GM18907 (cell line): ENCODE results near the gene ANKRD35.
A peak's percentile ranks its signal among the peaks of the same experiment; 100 is the strongest.

ENCODE experiments used
- ATAC-seq: cut with Tn5 transposase; IDR thresholded peaks from one replicate; pipeline ENCODE4 v1.9.1; 2021; ENCODE audit warnings: mild to moderate bottlenecking, moderate library complexity; ENCODE audit not compliant: unreplicated experiment

Gene ANKRD35

DNA sequence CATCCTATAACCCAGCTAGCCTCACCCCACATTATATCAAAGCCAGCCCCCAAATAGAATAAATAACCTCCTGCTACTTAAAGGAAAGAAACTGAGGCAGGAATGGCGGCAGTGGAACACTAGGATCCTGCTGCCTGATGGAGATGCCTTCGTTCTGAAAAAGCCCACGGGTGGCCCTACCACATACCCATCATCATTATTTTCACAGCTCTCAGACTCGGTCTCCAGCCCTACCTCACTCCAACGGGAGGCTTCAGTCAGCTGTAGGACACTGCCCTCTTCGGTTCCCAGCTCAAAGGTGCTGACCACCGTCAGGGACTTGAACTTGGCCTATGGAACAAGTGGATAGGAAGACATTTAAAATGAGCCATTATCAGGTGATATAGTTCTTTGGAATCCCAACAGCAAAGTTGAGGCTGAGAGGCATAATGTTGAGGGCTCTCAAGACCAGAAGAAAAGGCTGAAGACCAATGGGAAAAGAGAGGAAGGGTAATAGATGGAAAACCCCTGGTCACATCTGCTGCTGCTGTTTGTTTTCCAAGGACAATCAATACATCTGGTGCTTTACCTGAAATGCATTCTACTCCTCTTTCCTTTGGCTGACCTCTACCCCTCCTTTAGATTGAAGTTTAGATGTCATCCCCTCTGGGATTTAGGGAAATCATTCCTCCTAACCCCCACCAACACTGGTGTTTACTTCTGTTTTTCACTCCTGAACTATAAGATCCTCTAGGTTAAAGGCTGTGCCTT lies 7.8 kb upstream of the ANKRD35 start:
- ATAC-seq, result no peak

DNA sequence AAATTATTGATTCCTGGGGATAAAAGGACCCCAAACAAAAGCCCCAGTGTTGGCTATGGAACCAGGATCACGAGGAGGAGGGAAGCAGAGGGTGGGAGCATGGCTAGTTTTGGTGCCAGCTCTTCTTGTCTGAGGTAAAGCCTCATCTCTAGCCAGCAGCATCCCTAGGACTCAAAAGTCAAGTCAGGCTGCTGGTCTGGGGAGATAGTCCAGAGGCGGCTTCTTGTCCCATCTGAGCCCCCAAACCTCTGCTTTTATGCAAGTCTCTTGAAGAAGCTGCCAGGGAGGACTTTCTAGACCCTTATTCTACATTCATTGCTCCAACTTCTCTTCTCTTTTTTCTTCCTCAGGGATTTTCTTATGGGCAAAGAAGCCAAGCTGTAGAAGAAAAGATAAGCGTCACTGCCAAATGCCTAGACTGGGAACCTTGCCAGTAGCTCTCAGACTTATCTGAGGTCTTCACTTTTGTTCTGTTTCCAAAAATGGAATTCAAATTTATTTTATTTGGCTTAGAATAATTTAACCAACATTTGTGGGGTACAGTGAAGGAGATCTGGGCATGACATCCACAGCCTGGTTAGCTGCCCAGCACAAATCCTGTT lies 6.9 kb upstream of the ANKRD35 start:
- ATAC-seq, result no peak

DNA sequence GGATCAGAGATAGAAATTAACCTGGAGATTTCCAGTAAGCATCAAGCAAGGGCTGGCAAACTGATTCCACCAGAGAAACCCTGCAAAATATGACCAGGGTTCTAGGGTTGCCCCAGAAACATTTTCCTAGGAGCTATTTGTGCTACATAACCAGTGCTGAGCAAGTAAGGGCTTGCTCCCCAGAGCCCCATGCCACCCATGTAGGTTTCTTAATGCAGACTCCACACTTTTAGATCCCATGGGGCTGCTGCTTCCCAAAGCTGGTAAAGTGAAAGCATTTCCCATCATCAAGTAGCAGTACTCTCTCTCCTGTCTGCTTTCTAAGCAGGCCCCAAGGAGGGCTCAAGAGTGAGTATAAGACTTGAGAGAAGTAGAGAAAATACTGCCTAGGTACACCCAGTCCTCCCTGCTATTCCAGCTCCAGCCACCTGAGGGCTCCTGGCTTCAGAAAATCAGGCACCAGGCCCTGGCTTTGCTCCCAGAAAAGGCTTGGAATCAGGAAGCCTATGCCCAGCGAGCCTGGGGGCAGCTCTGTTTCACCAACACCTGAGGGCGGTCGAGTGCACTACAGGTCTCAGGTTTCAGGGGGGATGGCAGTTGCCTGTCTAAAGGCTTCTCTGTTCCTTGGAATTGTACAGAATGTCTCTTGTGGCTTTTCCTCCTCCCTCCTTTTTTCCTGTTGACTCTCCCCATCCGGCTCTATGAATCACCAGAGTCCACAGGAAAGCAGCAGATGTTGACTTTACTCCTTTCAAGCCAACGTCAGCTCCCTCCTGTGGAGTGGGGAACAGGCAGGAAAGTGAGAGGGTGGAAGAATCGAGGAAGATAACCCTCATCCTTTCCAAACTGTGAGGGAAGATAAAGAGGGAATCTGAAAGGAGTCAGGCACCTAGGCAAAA lies 6.2 kb upstream of the ANKRD35 start:
- ATAC-seq, result no peak

DNA sequence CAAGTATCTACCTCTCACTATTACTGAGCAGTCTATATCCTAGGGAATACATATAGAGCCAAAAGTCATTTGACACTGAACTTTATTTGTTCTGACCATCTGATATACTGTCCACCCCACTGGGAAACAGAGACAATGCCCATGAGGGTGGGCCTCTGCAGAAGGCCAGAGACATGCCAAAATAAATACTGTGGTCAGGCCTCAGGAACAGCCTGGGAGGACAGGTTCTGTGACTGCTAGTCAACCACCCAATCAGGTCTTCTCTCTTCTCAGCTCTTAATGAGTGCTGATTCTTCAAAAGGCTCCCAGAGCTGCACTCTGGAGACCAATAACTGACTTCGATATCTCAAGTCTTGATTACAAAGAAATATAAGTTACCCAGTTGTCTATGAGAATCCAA lies 5.5 kb upstream of the ANKRD35 start:
- no peak for ATAC-seq

DNA sequence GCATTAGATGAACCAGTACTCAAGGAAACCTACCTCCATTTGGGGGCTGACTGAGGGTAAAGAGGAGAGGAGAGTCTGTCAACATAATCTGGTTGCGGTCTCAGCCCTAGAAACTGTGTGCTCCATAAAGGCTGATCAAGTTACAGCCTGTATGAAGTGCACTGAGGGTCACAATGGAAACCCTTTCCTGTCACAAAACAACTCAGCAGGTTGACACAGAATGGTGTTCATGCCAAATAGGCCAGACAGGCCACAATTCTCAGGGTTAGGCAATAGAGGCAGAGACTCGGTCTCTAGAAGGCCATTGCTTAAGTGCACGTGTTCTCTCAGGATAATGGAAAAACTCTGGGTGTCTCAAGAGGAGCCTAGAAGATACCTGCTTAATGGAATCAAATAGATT lies 4.1 kb upstream of the ANKRD35 start:
- no peak for ATAC-seq

DNA sequence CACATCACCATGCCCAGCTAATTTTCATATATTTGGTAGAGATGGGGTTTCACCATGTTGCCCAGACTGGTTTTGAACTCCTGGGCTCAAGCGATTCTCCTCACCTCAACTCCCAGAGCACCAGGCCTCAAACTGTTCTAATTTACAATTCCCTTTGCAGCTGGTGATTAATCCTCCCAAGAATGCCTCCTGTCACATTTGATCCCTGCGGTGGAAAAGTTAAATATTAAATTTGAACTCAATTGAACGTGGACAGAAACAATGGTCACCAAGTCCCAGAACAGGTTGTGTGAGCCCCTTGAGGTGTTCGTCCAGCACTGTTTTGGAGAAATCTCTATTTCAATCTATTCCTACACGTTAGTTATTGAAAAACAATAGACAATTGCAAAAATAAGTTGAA lies 2.0 kb upstream of the ANKRD35 start:
- no peak for ATAC-seq

DNA sequence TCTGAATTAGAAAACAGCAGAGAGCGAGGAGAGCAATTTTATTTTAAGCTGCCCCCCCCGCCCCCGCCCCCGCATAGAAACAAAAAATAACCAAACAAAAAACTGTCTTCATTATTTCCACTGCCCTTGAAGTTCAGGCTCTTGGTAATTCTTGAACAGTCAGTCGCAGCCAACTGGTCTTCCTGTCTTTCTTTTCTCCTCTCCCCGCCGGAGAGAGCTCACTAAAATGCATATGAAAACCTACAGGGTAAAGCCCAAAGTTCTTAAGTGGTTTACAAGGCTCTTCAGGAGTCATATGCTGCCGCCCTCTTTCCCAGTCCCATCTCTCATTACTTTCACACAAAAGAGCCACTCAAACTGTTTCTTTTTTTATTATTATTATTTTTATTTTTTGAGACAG lies 1.1 kb upstream of the ANKRD35 start:
- ATAC-seq, result no peak

DNA sequence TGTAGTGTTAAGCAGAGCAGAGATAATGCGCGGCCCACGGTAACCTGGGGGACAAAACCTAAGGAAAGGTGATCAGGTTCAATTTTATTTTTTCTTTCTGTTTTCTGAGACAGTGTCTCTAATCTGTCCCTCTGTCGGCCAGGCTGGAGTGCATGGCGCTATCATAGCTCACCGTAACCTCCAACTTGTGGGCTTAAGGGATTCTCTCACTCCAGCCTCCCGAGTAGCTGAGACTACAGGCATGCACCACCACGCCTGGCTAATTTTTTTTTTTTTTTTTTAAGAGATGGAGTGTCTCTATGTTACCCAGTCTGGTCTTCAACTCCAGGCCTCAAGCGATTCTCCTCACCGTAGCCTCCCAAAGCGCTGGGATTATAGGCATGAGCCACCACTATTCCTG lies 724 bp upstream of the ANKRD35 start:
- ATAC-seq, result no peak

DNA sequence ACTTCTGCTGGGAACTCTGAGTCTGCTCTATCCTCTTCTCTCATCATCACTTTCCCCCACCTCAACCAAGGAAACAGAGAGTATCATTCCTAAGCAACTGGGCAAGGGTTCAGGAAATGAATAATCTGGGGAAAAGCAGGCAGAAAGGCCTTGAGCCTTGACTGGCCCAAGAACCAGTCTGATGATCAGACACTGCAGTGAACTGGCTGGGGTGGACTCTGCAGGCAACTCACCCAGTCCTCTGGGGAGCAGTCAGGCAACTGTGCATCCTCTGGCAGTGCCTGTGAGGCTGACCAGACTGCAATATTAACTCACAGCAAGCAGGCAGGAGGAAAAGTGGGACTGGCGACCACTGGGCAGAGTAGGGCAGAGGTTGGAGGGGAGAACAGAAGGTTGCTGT lies 991 bp downstream of the ANKRD35 start:
- ATAC-seq, result no peak

DNA sequence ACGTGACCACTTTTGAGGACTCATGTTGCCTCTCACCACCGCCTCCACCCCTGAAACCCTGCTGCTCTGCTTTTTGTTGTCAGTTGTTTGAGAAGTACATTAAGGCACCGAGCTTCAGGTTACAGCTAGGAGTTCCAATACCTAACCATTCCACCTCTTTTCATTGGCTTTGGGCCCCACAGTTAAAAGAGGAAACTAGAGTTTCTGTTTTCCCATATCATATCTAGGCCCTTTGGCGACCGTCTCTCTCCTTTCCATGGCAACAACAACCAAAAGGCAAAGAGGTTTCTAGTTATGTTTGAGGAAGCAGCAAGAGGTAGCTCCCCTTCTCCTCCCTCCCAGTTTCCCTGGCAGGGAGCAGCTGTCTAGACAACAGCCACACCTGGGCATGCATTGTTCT lies 5.9 kb downstream of the ANKRD35 start:
- ATAC-seq, result no peak

DNA sequence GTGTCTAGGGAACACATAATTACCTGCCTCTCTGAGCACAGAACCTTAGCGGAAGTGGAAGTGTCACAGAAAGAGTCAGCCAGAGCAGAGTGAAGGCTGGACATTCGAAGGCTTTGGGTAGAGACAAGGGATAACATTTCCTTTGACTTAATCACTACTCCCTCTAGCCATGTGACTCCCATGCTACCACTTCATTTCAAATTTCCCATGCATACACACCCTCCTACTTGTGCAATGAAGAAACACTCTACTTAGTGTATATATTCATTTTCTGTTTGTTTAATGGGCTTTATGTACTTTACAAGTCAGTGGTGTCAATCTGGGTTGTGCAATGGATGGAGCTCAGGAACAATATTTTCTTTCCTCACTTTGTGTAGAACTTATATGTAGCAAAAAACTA lies 6.9 kb downstream of the ANKRD35 start:
- ATAC-seq, result no peak

DNA sequence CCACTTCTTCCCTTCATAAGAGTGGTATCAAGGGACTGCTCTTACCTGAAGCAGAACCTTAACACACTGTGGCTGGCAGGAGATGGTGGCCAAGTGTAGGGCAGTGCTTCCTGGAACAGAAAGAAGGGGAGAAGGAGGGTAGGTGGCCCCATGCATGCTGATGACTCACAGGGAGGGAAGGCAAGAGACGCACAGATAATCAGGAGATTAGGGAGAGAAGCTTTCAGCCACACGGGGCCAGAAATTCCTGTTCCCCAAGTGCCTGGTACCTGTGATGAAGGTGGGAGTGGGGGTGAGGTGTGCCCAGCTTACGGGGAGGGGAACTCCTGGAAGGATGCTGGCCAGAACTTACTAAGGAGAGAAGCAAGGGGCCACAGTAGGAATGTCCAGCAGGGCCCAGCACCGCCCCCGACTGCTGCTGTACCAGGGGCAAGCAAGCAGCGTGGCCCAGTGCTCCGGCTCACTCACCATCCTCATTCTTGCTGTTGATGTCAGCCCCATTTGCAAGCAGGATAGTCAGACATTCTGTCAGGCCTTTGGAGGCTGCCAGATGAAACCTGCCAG lies 7.7 kb downstream of the ANKRD35 start:
- no peak for ATAC-seq

DNA sequence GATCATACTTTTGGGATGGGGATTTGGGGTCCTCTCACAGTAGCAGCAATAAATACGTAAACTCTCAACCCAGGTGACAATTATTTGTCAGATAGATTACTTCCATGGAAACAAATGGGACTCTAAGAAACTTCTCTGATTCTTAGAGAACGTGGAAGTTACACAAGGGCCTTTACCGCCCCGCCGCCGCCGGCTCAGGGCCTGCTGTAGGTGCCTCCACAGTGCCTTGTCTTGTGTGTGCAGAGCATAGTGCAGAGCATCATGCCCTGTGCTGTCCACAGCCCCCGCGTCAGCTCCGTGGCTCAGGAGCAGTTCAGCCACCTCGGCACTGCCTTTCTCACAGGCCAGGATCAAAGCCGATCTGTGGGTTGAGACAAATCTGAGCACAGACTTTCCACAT lies 11.0 kb downstream of the ANKRD35 start:
- ATAC-seq, result no peak

DNA sequence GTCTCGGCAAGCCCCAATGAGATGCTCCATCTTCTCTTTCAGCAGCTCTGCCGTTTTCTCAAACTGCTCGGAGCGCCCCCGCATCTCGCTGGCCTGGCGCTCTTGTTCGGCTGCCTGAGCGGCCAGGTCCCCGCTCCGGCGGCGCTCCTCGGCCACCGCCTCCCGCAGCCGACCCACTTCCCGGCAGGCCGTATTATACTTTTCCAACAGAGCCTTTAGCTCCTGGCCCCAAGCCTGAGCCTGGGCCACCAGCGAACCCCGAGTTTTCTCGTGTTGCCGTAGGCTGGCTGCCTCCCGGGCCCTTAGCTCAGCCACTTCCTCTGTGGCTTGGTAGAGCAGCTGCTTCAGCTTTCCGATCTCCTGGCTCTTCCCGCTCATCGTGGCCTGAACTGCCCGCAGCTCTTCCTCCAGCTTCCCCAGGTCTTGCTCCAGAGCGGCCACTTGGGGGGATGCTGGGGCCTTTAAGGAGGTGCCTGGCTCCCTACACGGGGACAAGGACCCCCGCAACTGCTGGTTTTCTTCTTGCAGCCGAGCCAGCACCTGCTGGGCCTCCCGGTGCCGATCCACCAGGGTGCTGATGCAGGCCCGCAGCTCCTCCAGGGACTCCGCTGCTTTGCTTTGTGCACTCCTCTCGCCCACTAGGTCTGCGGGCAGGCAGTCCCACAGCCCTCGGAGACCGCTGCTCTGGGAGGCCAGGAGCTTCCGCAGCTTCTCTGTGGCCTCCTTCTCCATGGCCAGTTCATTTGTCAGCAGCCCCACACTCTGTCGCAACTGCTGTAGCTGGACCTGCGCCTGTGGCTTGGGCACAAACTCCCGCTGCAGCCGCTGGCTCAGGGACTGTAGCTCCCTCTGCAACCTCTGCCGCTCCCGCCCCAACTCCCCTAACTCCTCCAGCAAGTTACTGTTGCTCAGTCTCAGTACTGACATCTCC lies 13.4 kb downstream of the ANKRD35 start:
- peak; percentile 56 for ATAC-seq

DNA sequence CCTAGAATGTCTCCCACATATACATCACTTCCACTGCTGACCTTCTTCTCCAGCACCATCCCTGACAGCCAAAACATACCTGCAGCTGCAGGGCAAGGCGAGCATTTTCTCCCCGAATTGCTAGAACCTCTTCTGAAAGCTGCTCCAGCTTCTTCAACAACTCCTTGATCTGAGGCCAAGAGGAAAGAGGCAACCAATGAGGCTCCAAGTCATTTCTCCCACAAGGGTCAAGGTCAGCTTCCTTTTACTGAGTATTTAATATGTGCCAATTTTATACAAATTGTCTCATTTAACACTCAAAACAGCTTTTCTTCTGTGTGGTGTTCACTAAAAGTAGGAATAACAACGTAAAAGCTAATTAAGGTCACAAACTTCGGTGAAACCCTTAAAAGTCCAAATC lies 17.4 kb downstream of the ANKRD35 start:
- no peak for ATAC-seq

DNA sequence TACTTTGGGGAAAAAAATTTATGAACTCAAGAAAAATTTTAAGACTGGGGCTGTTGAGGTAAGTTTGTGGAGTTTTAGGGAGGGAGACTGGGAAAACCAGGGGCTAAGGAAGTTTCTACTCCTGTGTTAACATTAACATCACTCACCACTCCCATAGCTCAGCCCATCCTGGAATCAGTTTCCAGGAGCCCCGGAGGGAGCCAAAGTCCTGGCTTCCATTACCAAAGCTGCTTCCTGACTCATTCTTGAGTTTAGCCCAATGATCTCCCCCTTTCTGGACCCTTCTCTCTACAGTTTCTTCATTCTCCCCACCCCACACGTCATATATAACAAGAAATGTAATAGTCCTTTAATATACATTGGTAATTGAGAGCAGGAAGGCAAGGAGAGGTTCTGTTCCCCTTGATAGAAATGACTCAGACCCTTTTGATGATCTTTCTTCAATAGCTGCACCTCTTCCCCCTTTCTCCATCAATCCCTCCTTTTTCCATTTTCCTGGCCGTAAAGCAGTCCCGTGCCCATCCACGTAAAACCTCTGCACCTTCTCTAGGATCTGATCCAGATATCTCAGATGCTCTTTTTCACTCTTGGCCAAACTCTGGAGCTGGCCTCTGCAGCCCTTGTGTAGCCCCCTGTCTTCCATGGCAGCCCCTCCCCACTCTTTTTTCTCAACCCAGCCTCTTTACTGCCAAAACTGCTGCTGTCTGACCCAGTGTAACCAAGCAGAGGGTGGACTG lies 22.2 kb downstream of the ANKRD35 start:
- ATAC-seq, result no peak

DNA sequence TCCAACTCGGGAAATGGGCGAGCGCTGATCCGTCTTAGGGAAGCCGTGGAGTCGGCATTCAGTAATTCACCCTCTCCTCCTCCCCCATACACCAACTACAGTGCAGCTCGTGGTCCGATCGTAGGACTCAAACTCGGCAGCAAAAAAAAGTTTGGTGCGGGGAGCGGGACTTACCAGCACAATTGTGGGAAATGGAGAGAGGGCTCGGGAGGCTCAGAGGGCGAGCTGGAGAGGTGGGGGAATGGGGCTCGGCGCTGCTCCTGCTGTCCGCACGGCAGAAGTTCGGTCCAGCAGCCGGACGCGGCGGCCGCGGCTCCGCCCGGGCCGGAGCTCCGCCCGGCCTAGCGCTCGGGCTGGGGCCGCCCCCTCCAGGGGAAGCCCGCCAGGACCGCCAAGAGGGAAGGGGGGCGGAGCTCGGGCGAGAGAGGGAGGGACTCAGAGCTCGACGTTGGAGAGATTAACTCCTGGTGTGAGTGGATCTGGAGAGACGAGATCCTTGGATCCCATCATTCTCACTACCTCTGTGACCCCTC lies 26.1 kb downstream of the ANKRD35 start:
- ATAC-seq, result peak; percentile 72

DNA sequence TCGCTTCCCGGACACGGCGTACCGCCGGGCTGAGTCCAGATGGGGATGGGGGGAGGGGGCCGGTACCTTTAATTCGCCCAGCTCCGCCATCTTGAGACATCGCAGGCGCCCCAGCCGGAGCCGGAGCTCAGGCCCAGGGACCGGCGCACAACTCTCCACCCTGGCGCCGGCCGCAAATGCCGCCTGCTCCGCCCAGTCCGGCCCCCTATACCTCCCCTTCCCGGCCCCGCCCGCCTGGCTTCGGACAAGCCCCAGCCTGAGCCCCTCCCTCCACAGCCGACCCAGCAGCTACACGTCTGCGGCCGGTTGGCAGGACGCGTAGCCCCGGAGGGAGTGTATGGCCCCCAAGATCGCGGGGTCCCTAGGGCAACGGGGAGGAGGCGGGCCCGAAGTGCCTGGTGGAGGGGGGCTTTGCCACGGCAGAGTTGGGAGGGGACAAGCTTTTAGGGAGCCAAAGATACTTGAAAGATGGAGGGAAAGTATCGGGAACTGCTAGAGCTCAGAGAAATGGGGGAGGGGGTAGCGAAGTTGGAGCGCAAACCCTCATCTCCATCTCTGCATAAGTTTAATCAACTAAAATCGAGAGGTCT lies 26.7 kb downstream of the ANKRD35 start, which contains the start of gene PIAS3:
PIAS3 (minus strand) TSS at position 181 of the 590 bp plus-strand sequence; CDS start at position 90, 91 bp downstream.
- peak; percentile 83 for ATAC-seq
